A549 (cell line): ENCODE results near the gene NIP7. TPM values are rescaled to one million over a fixed set of nuclear protein-coding genes. Genes with fewer than 3 reads are reported as not detected.
"Not testable (repeated sequence)": the region's sequence is repeated elsewhere in the genome, so short reads cannot be mapped to it uniquely, and the experiment has no call there.

ENCODE experiments used
- ATAC-seq, 2 experiments: fragments of 200-7000 bp in 1 of 2; fragments of >200 bp in 1 of 2; cut with Nextera tagmentation in 1 of 2; cut with Tn5 transposase in 1 of 2; 3 replicates each; pipeline versions ENCODE4 v1.8.0 to v1.9.1; 2018 to 2020; ENCODE audit warnings: mild to moderate bottlenecking in 1 of 2, moderate library complexity in 1 of 2
- CTCF ChIA-PET: fragments of 300-600 bp; sonication (Branson Sonifier 250); formaldehyde crosslinking; extraction: SDS; loops from one replicate; lab custom pipeline; 2021; ENCODE audit warnings: antibody characterized with exemption, inconsistent platforms; lab: Yijun Ruan, JAX
- POLR2A ChIA-PET: fragments of 350-600 bp; formaldehyde crosslinking; extraction: SDS; loops from one replicate; lab custom pipeline; 2021; ENCODE audit warnings: antibody characterized with exemption, inconsistent platforms; lab: Yijun Ruan, JAX
- DNase-seq, 2 experiments: peaks; one replicate each; pipeline versions ENCODE4 v3.0.0 to v3.0.0-alpha.2; 2011 to 2016; ENCODE audit warnings: low read depth in 1 of 2, low spot score in 1 of 2
- FAIRE-seq: peaks from 2 replicates; lab custom pipeline; 2011; peaks lifted over from hg19 to GRCh38; lab: Jason Lieb, UNC
- H3K27ac ChIP-seq, 2 experiments: fragments of >200 bp; sonication (Bioruptor Twin); formaldehyde crosslinking; 3 replicates each; pipeline ENCODE4 v1.5.1; 2016 to 2017
- H3K4me1 ChIP-seq: fragments of >200 bp; sonication (Bioruptor Twin); formaldehyde crosslinking; 3 replicates; pipeline ENCODE4 v1.6.1; 2016
- H3K4me2 ChIP-seq: fragments of >200 bp; sonication (Bioruptor Twin); formaldehyde crosslinking; 3 replicates; pipeline ENCODE4 v1.6.1; 2016
- H3K4me3 ChIP-seq: fragments of >200 bp; sonication (Bioruptor Twin); formaldehyde crosslinking; 3 replicates; pipeline ENCODE4 v1.5.1; 2016
- H3K9me3 ChIP-seq: fragments of >200 bp; sonication (Bioruptor Twin); formaldehyde crosslinking; 3 replicates; pipeline ENCODE4 v1.6.1; 2016
- ATOH8 ChIP-seq: fragments of 250-450 bp; sonication (Bioruptor Pico); IDR thresholded peaks from 2 replicates; pipeline ENCODE4 v1.5.0; 2020; ENCODE audit warnings: low read depth, mild to moderate bottlenecking, moderate library complexity
- BHLHE40 ChIP-seq: IDR thresholded peaks from 2 replicates; pipeline ENCODE4 v1.6.1; 2012; ENCODE audit warnings: low read depth, low read length, inconsistent platforms
- CBX8 ChIP-seq: fragments of 200-600 bp; sonication (generic); IDR thresholded peaks from 2 replicates; pipeline ENCODE4 v1.6.1; 2016
- CEBPB ChIP-seq, 2 experiments: fragments of >200 bp in 1 of 2; sonication (Bioruptor Twin) in 1 of 2; formaldehyde crosslinking in 1 of 2; IDR thresholded peaks; 2 replicates each; pipeline ENCODE4 v1.6.1; 2012 to 2016
- CHD2 ChIP-seq: fragments of 150-350 bp; IDR thresholded peaks from 2 replicates; pipeline ENCODE4 v1.6.1; 2014; ENCODE audit warnings: low read length; ENCODE audit not compliant: partially characterized antibody
- CTCF ChIP-seq: fragments of >200 bp; sonication (Bioruptor Twin); formaldehyde crosslinking; IDR thresholded peaks from 3 replicates; pipeline ENCODE4 v1.5.1; 2016
- ELK1 ChIP-seq: fragments of 150-350 bp; IDR thresholded peaks from 2 replicates; pipeline ENCODE4 v1.6.1; 2014; ENCODE audit warnings: low read depth, mild to moderate bottlenecking, low read length
- EP300 ChIP-seq, 2 experiments: fragments of >200 bp; sonication (Bioruptor Twin); formaldehyde crosslinking; IDR thresholded peaks; 2 replicates in 1 of 2; 3 replicates in 1 of 2; pipeline ENCODE4 v1.6.1; 2016 to 2017
- FOSL2 ChIP-seq, 2 experiments: fragments of 450-650 bp in 1 of 2; fragments of >200 bp in 1 of 2; sonication (Bioruptor Twin) in 1 of 2; formaldehyde crosslinking; IDR thresholded peaks; 2 replicates each; pipeline versions ENCODE4 v1.5.0 to v1.6.1; 2016 to 2020; ENCODE audit warnings: mild to moderate bottlenecking in 1 of 2, moderate library complexity in 1 of 2
- FOXS1 ChIP-seq: fragments of 250-450 bp; sonication (Bioruptor Pico); IDR thresholded peaks from 2 replicates; pipeline ENCODE4 v1.5.0; 2020; ENCODE audit warnings: mild to moderate bottlenecking, moderate library complexity
- HDAC2 ChIP-seq: fragments of 200-600 bp; sonication (generic); IDR thresholded peaks from 2 replicates; pipeline ENCODE4 v1.6.1; 2016
- HOXB13 ChIP-seq: fragments of 250-450 bp; sonication (Bioruptor Pico); IDR thresholded peaks from 2 replicates; pipeline ENCODE4 v1.5.0; 2020; ENCODE audit warnings: low read depth, mild to moderate bottlenecking, moderate library complexity
- KDM1A ChIP-seq: fragments of 200-600 bp; sonication (generic); IDR thresholded peaks from 2 replicates; pipeline ENCODE4 v1.6.1; 2016; ENCODE audit warnings: low read depth, mild to moderate bottlenecking
- MAX ChIP-seq: IDR thresholded peaks from 2 replicates; pipeline ENCODE4 v1.6.1; 2012
- MYC ChIP-seq: IDR thresholded peaks from 2 replicates; pipeline ENCODE4 v1.6.1; 2012; ENCODE audit warnings: mild to moderate bottlenecking, inconsistent platforms, low read length, improper control_type of control experiment, borderline replicate concordance
- NFE2L2 ChIP-seq: fragments of 150-350 bp; conservative IDR thresholded peaks from 2 replicates; pipeline ENCODE4 v1.6.1; 2014; ENCODE audit warnings: low read length
- NPAS2 ChIP-seq: fragments of 250-450 bp; sonication (Bioruptor Pico); IDR thresholded peaks from 2 replicates; pipeline ENCODE4 v1.8.0; 2022; ENCODE audit warnings: mild to moderate bottlenecking, moderate library complexity, borderline replicate concordance
- PBX3 ChIP-seq: IDR thresholded peaks from 2 replicates; pipeline ENCODE4 v1.6.1; 2012
- PHF8 ChIP-seq: fragments of 200-600 bp; sonication (generic); IDR thresholded peaks from 2 replicates; pipeline ENCODE4 v1.6.1; 2016; ENCODE audit warnings: low read depth, mild to moderate bottlenecking, antibody characterized with exemption, moderate library complexity, borderline replicate concordance
- RARB ChIP-seq: fragments of 250-450 bp; sonication (Bioruptor Pico); IDR thresholded peaks from 2 replicates; pipeline ENCODE4 v1.8.0; 2021; ENCODE audit warnings: mild to moderate bottlenecking, moderate library complexity
- RCOR1 ChIP-seq: fragments of 150-350 bp; IDR thresholded peaks from 2 replicates; pipeline ENCODE4 v1.6.1; 2014; ENCODE audit warnings: antibody characterized with exemption, low read length, low read depth
- ZC3H11A ChIP-seq: fragments of 450-650 bp; IDR thresholded peaks from 2 replicates; pipeline ENCODE4 v1.6.1; 2014; ENCODE audit warnings: antibody characterized with exemption, mild to moderate bottlenecking
- ZNF302 ChIP-seq: fragments of 250-450 bp; sonication (Bioruptor Pico); IDR thresholded peaks from 2 replicates; pipeline ENCODE4 v1.9.0; 2021; ENCODE audit warnings: inconsistent platforms, mild to moderate bottlenecking, moderate library complexity
- WGBS: methylation state at CpG from one replicate; pipeline ENCODE4 v1.1.6; 2017; ENCODE audit errors: missing lambda C conversion rate; 5-methylcytosine and 5-hydroxymethylcytosine counted together
- polyA plus RNA-seq, 4 experiments: library from polyadenylated mRNA; depleted of rRNA in 3 of 4; stranded (reverse); fragments of >200 nt; fragmentation: RNase III in 1 of 4; extraction: RNeasy Plus Mini Kit Qiagen cat#74134 plus additional on column Dnase treatment in 1 of 4; gene quantifications; 2 replicates in 3 of 4; 3 replicates in 1 of 4; pipeline ENCODE4 v1.2.3, GENCODE V29; 2011 to 2017

The NIP7 gene
- polyA plus RNA-seq, 2 of the 4 experiments (the other 2 are of a cell fraction): 23.0 to 55.9 TPM

GRCh38 chr16:69351309-69352027 lies 11.9 kb downstream of the NIP7 start, which contains the start of gene TMED6:
TSS of gene TMED6 (minus strand) at chr16:69351786. CDS start at chr16:69351753, 33 bp downstream.
- WGBS: 91% methylated on average over 12 of the region's 12 CpGs
- no peak within 1 kb of the TSS for H3K4me2 ChIP-seq
- POLR2A ChIA-PET: no interaction called here
- ATAC-seq (no peak), DNase-seq (no peak), FAIRE-seq (no peak)
- H3K9me3 ChIP-seq: no peaks in the 10 kb centered on the region
- no peak for TF ChIP-seq ZNF302 (CRISPR knock-in tag)
- no peak for TF ChIP-seq CBX8
- no peak within 1 kb of the TSS for H3K4me3 ChIP-seq
- CTCF ChIA-PET: interaction anchor here (0.8 to 2.0 kb wide), 4 partner anchors 13 to 64 kb away, joined by 3 to 7 read pairs (median 4); partner anchors contain the start of genes COG8 and PDF
- no peak within 1 kb of the TSS for H3K27ac ChIP-seq
- H3K4me1 ChIP-seq: no peaks in the 10 kb centered on the region

GRCh38 chr16:69360070-69360469 lies 20.5 kb downstream of the NIP7 start:
- FAIRE-seq, ATAC-seq, H3K4me3 ChIP-seq, H3K9me3 ChIP-seq, CTCF ChIA-PET, H3K4me1 ChIP-seq, H3K27ac ChIP-seq, H3K4me2 ChIP-seq, DNase-seq: not testable (repeated sequence)
- POLR2A ChIA-PET: interaction anchor here (0.7 kb wide), 1 partner anchor 16 kb away, joined by 6 read pairs; no protein-coding TSS in a partner anchor
- WGBS: 92% methylated on average over 9 of the region's 9 CpGs

- DNase-seq (no peak), FAIRE-seq (no peak), ATAC-seq (no peak)
- CTCF ChIA-PET: no interaction called here
- Histone ChIP-seq H3K4me1 (no peaks in the 10 kb centered on the region), H3K9me3 (no peaks in the 10 kb centered on the region), H3K4me3 (no peak overlapping the region), H3K4me2 (no peak overlapping the region), H3K27ac (no peak overlapping the region)
- TF ChIP-seq NFE2L2 (no peak), CEBPB (IDR thresholded peaks at IDR 0.05) (peak; percentile 57 to 66; a peak in 3 of 4 replicates), MAX (no peak), PHF8 (no peak), FOSL2 (IDR thresholded peaks at IDR 0.05) (no peak), FOSL2 (CRISPR knock-in tag; IDR thresholded peaks at IDR 0.05) (no peak), EP300 (IDR thresholded peaks at IDR 0.05) (no peak), ATOH8 (no peak), RCOR1 (no peak)
- POLR2A ChIA-PET: no interaction called here
- 88% methylated on average over 5 of the region's 5 CpGs for WGBS
These were observed 23.7 kb downstream of the NIP7 start for GRCh38 chr16:69363281-69363717.

GRCh38 chr16:69364088-69364487 lies 24.5 kb downstream of the NIP7 start:
- Histone ChIP-seq H3K9me3 (no peaks in the 10 kb centered on the region), H3K27ac (no peak overlapping the region), H3K4me3 (no peak overlapping the region), H3K4me2 (no peak overlapping the region), H3K4me1 (no peaks in the 10 kb centered on the region)
- DNase-seq (no peak), ATAC-seq (no peak), FAIRE-seq (no peak)
- 95% methylated on average over 2 of the region's 2 CpGs for WGBS
- POLR2A ChIA-PET: no interaction called here
- CTCF ChIA-PET: no interaction called here
- no peak for TF ChIP-seq ELK1
- no peak for TF ChIP-seq BHLHE40
- TF ChIP-seq CHD2: no peak
- no peak for TF ChIP-seq NFE2L2
- no peak for TF ChIP-seq KDM1A
- TF ChIP-seq PHF8: no peak
- no peak for TF ChIP-seq CEBPB (IDR thresholded peaks at IDR 0.05)
- TF ChIP-seq RCOR1: no peak
- no peak for TF ChIP-seq CTCF
- no peak for TF ChIP-seq HDAC2
- no peak for TF ChIP-seq RARB
- TF ChIP-seq ZC3H11A: no peak
- TF ChIP-seq FOXS1 (CRISPR knock-in tag): no peak
- TF ChIP-seq ATOH8: no peak
- TF ChIP-seq NPAS2: no peak
- no peak for TF ChIP-seq MYC
- no peak for TF ChIP-seq HOXB13
- no peak for TF ChIP-seq CBX8
- TF ChIP-seq PBX3: no peak
